NK-92 (cell line): ENCODE results near the gene MGAT5.

ENCODE experiments used
- DNase-seq: peaks from one replicate; lab custom pipeline; 2025; ENCODE audit not compliant: unreplicated experiment; lab: John Stamatoyannopoulos, UW

MGAT5 gene

GRCh38 chr2:134230885-134231284 lies 23.0 kb upstream of the MGAT5 start:
- DNase-seq = no peak

- DNase-seq = no peak
Measured at GRCh38 chr2:134231301-134231964, 22.4 kb upstream of the MGAT5 start.

- no peak for DNase-seq
Measured at GRCh38 chr2:134231965-134232340, 21.9 kb upstream of the MGAT5 start.

- no peak for DNase-seq
Measured at GRCh38 chr2:134232461-134232860, 21.4 kb upstream of the MGAT5 start.

GRCh38 chr2:134232868-134233727 lies 20.8 kb upstream of the MGAT5 start:
- no peak for DNase-seq

GRCh38 chr2:134233728-134234136 lies 20.1 kb upstream of the MGAT5 start:
- no peak for DNase-seq

- DNase-seq = no peak
Measured at GRCh38 chr2:134234535-134234934, 19.3 kb upstream of the MGAT5 start.

- DNase-seq = no peak
Measured at GRCh38 chr2:134235510-134236144, 18.2 kb upstream of the MGAT5 start.

- no peak for DNase-seq
Measured at GRCh38 chr2:134238371-134238770, 15.5 kb upstream of the MGAT5 start.

- no peak for DNase-seq
Measured at GRCh38 chr2:134240061-134240460, 13.8 kb upstream of the MGAT5 start.

GRCh38 chr2:134241911-134242310 lies 12.0 kb upstream of the MGAT5 start:
- DNase-seq = no peak

- no peak for DNase-seq
Measured at GRCh38 chr2:134243244-134243643, 10.6 kb upstream of the MGAT5 start.

- DNase-seq = no peak
Measured at GRCh38 chr2:134244086-134244485, 9.8 kb upstream of the MGAT5 start.

- no peak for DNase-seq
Measured at GRCh38 chr2:134244587-134244986, 9.3 kb upstream of the MGAT5 start.

- no peak for DNase-seq
Measured at GRCh38 chr2:134245340-134245984, 8.4 kb upstream of the MGAT5 start.

- no peak for DNase-seq
Measured at GRCh38 chr2:134246154-134246874, 7.6 kb upstream of the MGAT5 start.

- no peak for DNase-seq
Measured at GRCh38 chr2:134247679-134248078, 6.2 kb upstream of the MGAT5 start.

- no peak for DNase-seq
Measured at GRCh38 chr2:134248913-134249312, 5.0 kb upstream of the MGAT5 start.

- no peak for DNase-seq
Measured at GRCh38 chr2:134249755-134250154, 4.1 kb upstream of the MGAT5 start.

GRCh38 chr2:134250840-134251461 lies 2.9 kb upstream of the MGAT5 start:
- no peak for DNase-seq
